Calu3 (cell line): ENCODE measurements around the gene KRT75. TPM values are rescaled to one million over a fixed set of nuclear protein-coding genes. Genes with fewer than 3 reads are reported as not detected.

ENCODE experiments used
- BruUV-seq: library from RNA; stranded (reverse); fragments of 400-500 nt; replicated peaks from 2 replicates; lab custom pipeline; 2021; lab: Mats Ljungman, UMichigan
- CTCF ChIA-PET: fragments of 300-600 bp; sonication (Branson Sonifier 250); formaldehyde crosslinking; loops from one replicate; lab custom pipeline; 2022; ENCODE audit warnings: antibody characterized with exemption; lab: Charles Lee
- DNase-seq: peaks from one replicate; pipeline ENCODE4 v3.0.0; 2022
- H3K27ac Mint-ChIP-seq: one replicate; pipeline ENCODE4 v1.8.0; 2022; ENCODE audit warnings: mixed read lengths; ENCODE audit not compliant: unreplicated experiment
- H3K27me3 Mint-ChIP-seq: one replicate; pipeline ENCODE4 v1.8.0; 2022; ENCODE audit warnings: mixed read lengths; ENCODE audit not compliant: unreplicated experiment
- H3K36me3 Mint-ChIP-seq: one replicate; pipeline ENCODE4 v1.8.0; 2022; ENCODE audit warnings: mild to moderate bottlenecking, moderate library complexity, mixed read lengths; ENCODE audit not compliant: insufficient read depth, unreplicated experiment
- H3K4me1 Mint-ChIP-seq: one replicate; pipeline ENCODE4 v1.8.0; 2022; ENCODE audit warnings: mild to moderate bottlenecking, low read depth, mixed read lengths; ENCODE audit not compliant: unreplicated experiment
- H3K4me3 Mint-ChIP-seq: one replicate; pipeline ENCODE4 v1.8.0; 2022; ENCODE audit warnings: mild to moderate bottlenecking, low read depth, moderate library complexity, mixed read lengths; ENCODE audit not compliant: unreplicated experiment
- H3K9me3 Mint-ChIP-seq: one replicate; pipeline ENCODE4 v1.8.0; 2022; ENCODE audit warnings: low read depth, mixed read lengths; ENCODE audit not compliant: unreplicated experiment
- CTCF ChIP-seq: fragments of 200-600 bp; IDR thresholded peaks from one replicate; pipeline ENCODE4 v1.8.0; 2022; ENCODE audit warnings: antibody characterized with exemption; ENCODE audit not compliant: unreplicated experiment
- intact Hi-C: fragments of 100-400 bp; cut with micrococcal nuclease; formaldehyde crosslinking; loops from one replicate; pipeline ENCODE4 v1.10.0; 2022; ENCODE audit not compliant: unreplicated experiment
- total RNA-seq: library from RNA; stranded (reverse); gene quantifications from 2 replicates; pipeline ENCODE4 v1.2.3, GENCODE V29; 2022

Gene KRT75
- total RNA-seq, 1 experiment from 2014 or later = not detected

- no peaks in the 10 kb centered on the region for H3K36me3 Mint-ChIP-seq
- TF ChIP-seq CTCF = no peak
- no peaks in the 10 kb centered on the region for H3K9me3 Mint-ChIP-seq
- H3K4me1 Mint-ChIP-seq = no peaks in the 10 kb centered on the region
- no peak for DNase-seq
- CTCF ChIA-PET = interaction anchor here (0.9 to 2.2 kb wide), 2 partner anchors 32 to 93 kb away, joined by 3 to 9 read pairs; no protein-coding TSS in a partner anchor
- no peak overlapping the region for H3K27ac Mint-ChIP-seq
- intact Hi-C loops = no loop called here
- peaks cover 57% of the 10 kb centered on the region for H3K27me3 Mint-ChIP-seq
- no TSS peak for BruUV-seq
- no peak overlapping the region for H3K4me3 Mint-ChIP-seq
Observed at GRCh38 chr12:52428121-52428520, 6.0 kb downstream of the KRT75 start.

GRCh38 chr12:52427083-52427482 lies 7.1 kb downstream of the KRT75 start:
- intact Hi-C loops = no loop called here
- Mint-ChIP-seq H3K27me3 (peaks cover 53% of the 10 kb centered on the region), H3K27ac (no peak overlapping the region), H3K36me3 (no peaks in the 10 kb centered on the region), H3K9me3 (no peaks in the 10 kb centered on the region), H3K4me1 (no peaks in the 10 kb centered on the region), H3K4me3 (no peak overlapping the region)
- CTCF ChIA-PET = interaction anchor here (0.6 to 2.2 kb wide), 4 partner anchors 14 to 566 kb away, joined by 3 to 9 read pairs (median 3); no protein-coding TSS in a partner anchor
- BruUV-seq = no TSS peak
- DNase-seq = no peak
- no peak for TF ChIP-seq CTCF

GRCh38 chr12:52426034-52426433 lies 8.1 kb downstream of the KRT75 start:
- H3K9me3 Mint-ChIP-seq = no peaks in the 10 kb centered on the region
- no TSS peak for BruUV-seq
- no peaks in the 10 kb centered on the region for H3K4me1 Mint-ChIP-seq
- DNase-seq = no peak
- H3K27ac Mint-ChIP-seq = no peak overlapping the region
- no peaks in the 10 kb centered on the region for H3K36me3 Mint-ChIP-seq
- no peak for TF ChIP-seq CTCF
- H3K27me3 Mint-ChIP-seq = peaks cover 53% of the 10 kb centered on the region
- CTCF ChIA-PET = no interaction called here
- H3K4me3 Mint-ChIP-seq = no peak overlapping the region
- intact Hi-C loops = no loop called here

DNA sequence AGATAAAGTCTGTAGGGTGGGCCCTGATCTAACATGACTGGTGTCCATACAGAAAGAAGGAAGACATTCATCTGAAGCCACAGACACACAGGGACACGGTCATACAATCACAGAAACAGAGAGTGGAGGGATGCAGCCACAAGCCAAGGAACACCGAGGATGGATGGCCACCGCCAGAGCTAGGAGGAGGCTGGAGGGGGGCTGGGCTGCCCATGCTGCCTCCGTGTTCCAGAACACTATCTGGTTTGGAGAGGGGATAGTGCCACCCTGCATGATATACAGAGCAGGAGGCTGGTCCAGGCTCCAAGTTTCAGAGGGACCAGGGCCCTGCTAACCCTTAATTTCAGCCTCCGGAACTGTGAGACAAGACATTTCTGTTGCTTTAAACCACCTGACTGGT lies 8.7 kb downstream of the KRT75 start:
- no peak overlapping the region for H3K27ac Mint-ChIP-seq
- H3K4me3 Mint-ChIP-seq = no peak overlapping the region
- CTCF ChIA-PET = no interaction called here
- no peak for TF ChIP-seq CTCF
- H3K36me3 Mint-ChIP-seq = no peaks in the 10 kb centered on the region
- no peaks in the 10 kb centered on the region for H3K4me1 Mint-ChIP-seq
- H3K27me3 Mint-ChIP-seq = peaks cover 53% of the 10 kb centered on the region
- intact Hi-C loops = no loop called here
- no peaks in the 10 kb centered on the region for H3K9me3 Mint-ChIP-seq
- BruUV-seq = no TSS peak
- no peak for DNase-seq
